Measurements from ENCODE around the gene MBD3L2. TPM values are rescaled to one million over a fixed set of nuclear protein-coding genes. Genes with fewer than 3 reads are reported as not detected.

The MBD3L2 gene
- total RNA-seq, 1 donor from 2014 or later: not detected

Other genes starting within 250 kb of the MBD3L2 start
- 0.88 TPM for gene ADGRE1, start 161.7 kb upstream of the MBD3L2 start, total RNA-seq
- gene MBD3L2B, start 27.9 kb upstream of the MBD3L2 start, total RNA-seq: not detected
- gene MBD3L5, start 18.7 kb upstream of the MBD3L2 start, total RNA-seq: not detected
- not detected for gene MBD3L4, start 9.1 kb upstream of the MBD3L2 start, total RNA-seq
- not detected for gene MBD3L3, start 9.4 kb downstream of the MBD3L2 start, total RNA-seq
- gene ZNF557, start 20.4 kb downstream of the MBD3L2 start, total RNA-seq: 3.0 TPM
- 96.4 TPM for gene INSR, start 245.1 kb downstream of the MBD3L2 start, total RNA-seq

All from left lobe of liver (tissue), 1 donor.